VCaP (cell line): ENCODE measurements around the gene GORASP1.

ENCODE experiments used
- H3K27ac ChIP-seq: fragments of 450-650 bp; 2 replicates; pipeline ENCODE4 v1.5.1; 2017
- CTCF ChIP-seq: fragments of 450-650 bp; conservative IDR thresholded peaks from 2 replicates; pipeline ENCODE4 v1.5.1; 2017; ENCODE audit warnings: mild to moderate bottlenecking, moderate library complexity

The GORASP1 gene

GRCh38 chr3:39139442-39139841 lies 32.0 kb upstream of the GORASP1 start:
- H3K27ac ChIP-seq, result peak overlapping the region; percentile 99
- TF ChIP-seq CTCF, result no peak

DNA sequence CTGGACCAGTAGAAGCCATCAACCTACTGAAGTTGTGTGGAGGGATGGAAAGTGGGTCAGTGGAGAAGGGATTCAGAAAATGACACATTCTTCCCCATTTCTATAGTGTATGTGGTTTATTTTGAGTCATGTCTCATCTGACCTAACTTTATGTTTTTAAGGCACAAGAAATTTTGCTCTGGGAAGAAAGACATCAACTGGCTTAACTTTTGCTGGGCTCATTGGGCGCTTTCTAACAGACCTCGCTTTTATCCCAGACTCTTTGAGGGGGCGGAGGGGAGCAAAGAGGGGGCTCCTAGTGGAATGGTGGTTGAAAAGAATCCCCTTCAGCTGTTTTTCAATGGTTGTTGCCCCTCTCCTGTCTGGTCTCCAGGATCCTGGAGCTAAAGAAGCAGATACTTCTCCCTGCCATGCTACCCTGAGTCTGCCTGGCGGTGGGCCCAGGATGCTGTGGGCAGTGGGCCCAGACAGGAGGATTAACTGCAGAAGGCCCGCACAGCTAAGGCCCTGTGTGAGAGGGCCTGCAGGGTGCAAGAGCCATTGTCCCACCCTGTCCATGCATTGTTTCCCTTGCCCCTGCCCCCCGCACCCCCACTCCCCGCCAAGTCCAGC lies 31.5 kb upstream of the GORASP1 start:
- H3K27ac ChIP-seq, result peak overlapping the region; percentile 99
- no peak for TF ChIP-seq CTCF

DNA sequence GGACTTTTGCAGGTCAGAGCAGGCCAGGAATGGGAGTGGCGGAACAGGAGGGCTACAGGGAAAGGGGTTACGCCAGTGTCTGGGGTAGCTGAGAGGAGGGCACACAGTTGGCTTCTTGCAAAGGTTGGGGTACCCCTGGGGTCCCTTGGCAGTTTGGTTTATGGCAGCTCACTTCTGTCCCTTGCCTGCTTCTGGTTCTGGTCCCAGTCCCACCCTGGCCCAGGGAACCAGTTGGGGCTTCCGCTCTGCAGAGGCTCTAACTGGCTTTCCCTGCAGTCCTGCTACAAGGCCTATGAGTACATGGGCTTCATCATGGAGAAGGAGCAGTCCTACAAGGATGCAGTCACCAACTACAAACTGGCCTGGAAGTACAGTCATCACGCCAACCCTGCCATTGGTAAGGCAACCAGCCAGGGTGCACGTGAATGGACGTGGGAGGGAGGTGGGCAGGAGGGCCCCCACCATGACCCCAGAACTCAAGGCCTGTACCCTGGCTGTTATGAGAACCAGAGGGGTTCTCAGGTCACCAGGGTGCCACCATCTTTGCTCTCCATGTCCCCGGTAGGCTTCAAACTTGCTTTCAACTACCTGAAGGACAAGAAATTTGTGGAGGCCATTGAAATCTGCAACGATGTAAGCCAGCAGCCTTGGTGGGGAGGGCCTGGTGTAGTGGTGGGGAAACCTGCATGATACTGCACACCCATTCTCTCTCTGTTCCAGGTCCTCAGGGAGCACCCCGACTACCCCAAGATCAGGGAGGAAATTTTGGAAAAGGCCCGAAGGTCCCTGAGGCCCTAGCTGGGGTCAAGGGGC lies 30.8 kb upstream of the GORASP1 start:
- TF ChIP-seq CTCF, result no peak
- peak overlapping the region; percentile 99 for H3K27ac ChIP-seq

GRCh38 chr3:39137435-39137936 lies 30.1 kb upstream of the GORASP1 start:
- no peak for TF ChIP-seq CTCF
- H3K27ac ChIP-seq, result no peak overlapping the region

- H3K27ac ChIP-seq, result no peak overlapping the region
- TF ChIP-seq CTCF, result no peak
Observed at GRCh38 chr3:39136533-39137434, 29.4 kb upstream of the GORASP1 start.

- no peak for TF ChIP-seq CTCF
Observed at GRCh38 chr3:39135170-39135805, 27.9 kb upstream of the GORASP1 start.

GRCh38 chr3:39134305-39134704 lies 26.9 kb upstream of the GORASP1 start:
- no peak overlapping the region for H3K27ac ChIP-seq
- TF ChIP-seq CTCF, result no peak

More at GRCh38 chr3:39135170-39135805, 27.9 kb upstream of the GORASP1 start:
- no peak overlapping the region for H3K27ac ChIP-seq
